SJCRH30 (cell line): ENCODE data around the gene HECW1. TPM values are rescaled to one million over a fixed set of nuclear protein-coding genes. Genes with fewer than 3 reads are reported as not detected.

Experiments
- DNase-seq, 2 experiments: peaks; one replicate each; pipeline ENCODE4 v3.0.0-alpha.2; 2015 to 2020
- H3K27ac ChIP-seq: fragments of 250-450 bp; sonication (Bioruptor Pico); 2 replicates; pipeline ENCODE4 v1.5.1; 2020; ENCODE audit warnings: mild to moderate bottlenecking, moderate library complexity
- H3K27me3 ChIP-seq: fragments of 250-450 bp; sonication (Bioruptor Pico); 2 replicates; pipeline ENCODE4 v1.5.1; 2020; ENCODE audit warnings: mild to moderate bottlenecking, moderate library complexity
- H3K36me3 ChIP-seq: fragments of 250-450 bp; sonication (Bioruptor Pico); 2 replicates; pipeline ENCODE4 v1.5.1; 2020; ENCODE audit warnings: mild to moderate bottlenecking, moderate library complexity
- H3K4me1 ChIP-seq: fragments of 250-450 bp; sonication (Bioruptor Pico); 2 replicates; pipeline ENCODE4 v1.5.1; 2020; ENCODE audit warnings: mild to moderate bottlenecking, moderate library complexity
- H3K4me3 ChIP-seq: fragments of 250-450 bp; sonication (Bioruptor Pico); 2 replicates; pipeline ENCODE4 v1.5.1; 2020; ENCODE audit warnings: mild to moderate bottlenecking, moderate library complexity
- H3K9me3 ChIP-seq: fragments of 250-450 bp; sonication (Bioruptor Pico); replicated peaks from 2 replicates; pipeline ENCODE4 v1.5.1; 2020; ENCODE audit warnings: mild to moderate bottlenecking, moderate library complexity
- total RNA-seq: library from RNA; depleted of rRNA; stranded (reverse); fragments of >200 nt; shearing (Covaris generic); gene quantifications from 2 replicates; pipeline ENCODE4 v1.2.3, GENCODE V29; 2014

The HECW1 gene
- total RNA-seq, 1 experiment from 2014 or later: not detected

DNA sequence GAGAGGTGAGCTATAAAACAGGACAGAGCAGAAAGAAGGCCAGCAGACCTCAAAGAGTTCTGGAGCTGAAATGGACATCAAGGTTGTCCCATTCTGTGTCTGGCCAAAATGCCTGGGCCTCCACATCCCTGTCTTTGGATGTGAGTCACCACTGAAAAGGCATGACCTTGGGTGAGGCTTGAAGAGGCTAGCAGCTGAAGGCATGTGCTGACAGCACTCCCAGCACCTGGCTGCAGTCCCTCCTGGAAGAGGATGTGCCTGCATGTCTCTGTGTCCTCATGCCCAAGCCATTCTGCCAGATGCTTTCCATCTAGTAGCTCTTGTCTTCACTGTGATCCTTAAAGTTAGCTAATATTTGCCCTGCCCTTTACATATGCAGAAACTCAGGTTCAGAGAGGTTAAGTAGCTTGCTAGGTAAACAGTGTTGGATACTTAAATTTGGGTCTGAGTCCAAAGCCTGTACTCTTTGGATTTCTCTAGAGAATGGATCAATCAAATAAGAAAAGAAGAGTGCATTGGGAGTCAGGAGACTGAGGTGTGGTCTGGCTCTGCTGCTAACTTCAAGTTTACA, 35.8 kb downstream of the HECW1 start:
- Histone ChIP-seq H3K27me3 (no peaks in the 10 kb centered on the region; the same call in 1 of the 2 replicates), H3K9me3 (no peaks in the 10 kb centered on the region), H3K4me3 (no peak overlapping the region), H3K27ac (no peak overlapping the region), H3K36me3 (no peaks in the 10 kb centered on the region), H3K4me1 (no peaks in the 10 kb centered on the region)
- peak in 1 of 2 experiments; percentile 3 for DNase-seq

DNA sequence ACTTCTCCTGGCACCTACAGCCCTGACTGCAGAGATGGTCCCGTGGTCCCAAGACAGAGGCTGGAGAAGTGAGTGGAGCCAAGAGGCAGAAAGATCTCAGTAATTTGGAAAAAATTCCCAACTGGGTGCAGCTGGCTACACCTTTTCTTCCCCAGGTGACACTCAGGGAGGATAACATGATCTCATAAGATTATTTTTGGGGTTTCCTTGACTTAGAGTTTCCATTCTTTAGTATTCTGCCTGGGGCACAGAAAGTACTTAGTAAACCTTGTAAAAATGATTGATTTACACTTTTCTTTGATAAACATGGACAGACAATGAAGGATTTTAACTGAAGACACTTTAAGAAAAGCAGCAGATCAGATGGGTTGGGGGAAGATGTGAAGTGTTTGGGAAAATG, 38.6 kb downstream of the HECW1 start:
- H3K27ac ChIP-seq: no peak overlapping the region
- no peaks in the 10 kb centered on the region; the same call in 1 of the 2 replicates for H3K27me3 ChIP-seq
- no peak overlapping the region for H3K4me3 ChIP-seq

GRCh38 chr7:43152696-43153095, 40.2 kb downstream of the HECW1 start:
- Histone ChIP-seq H3K4me3 (no peak overlapping the region), H3K27me3 (no peaks in the 10 kb centered on the region; the same call in 1 of the 2 replicates), H3K36me3 (no peaks in the 10 kb centered on the region), H3K9me3 (no peaks in the 10 kb centered on the region), H3K4me1 (no peaks in the 10 kb centered on the region), H3K27ac (no peak overlapping the region)
- no peak for DNase-seq

More for the DNA sequence above, 38.6 kb downstream of the HECW1 start:
- H3K36me3 ChIP-seq: no peaks in the 10 kb centered on the region
- no peaks in the 10 kb centered on the region for H3K4me1 ChIP-seq
- no peaks in the 10 kb centered on the region for H3K9me3 ChIP-seq
- no peak for DNase-seq

GRCh38 chr7:43155636-43156035, 43.2 kb downstream of the HECW1 start:
- no peak overlapping the region for H3K4me3 ChIP-seq
- H3K4me1 ChIP-seq: no peaks in the 10 kb centered on the region
- no peak for DNase-seq
- no peaks in the 10 kb centered on the region; the same call in 1 of the 2 replicates for H3K27me3 ChIP-seq
- H3K27ac ChIP-seq: no peak overlapping the region
- no peaks in the 10 kb centered on the region for H3K9me3 ChIP-seq
- H3K36me3 ChIP-seq: no peaks in the 10 kb centered on the region

DNA sequence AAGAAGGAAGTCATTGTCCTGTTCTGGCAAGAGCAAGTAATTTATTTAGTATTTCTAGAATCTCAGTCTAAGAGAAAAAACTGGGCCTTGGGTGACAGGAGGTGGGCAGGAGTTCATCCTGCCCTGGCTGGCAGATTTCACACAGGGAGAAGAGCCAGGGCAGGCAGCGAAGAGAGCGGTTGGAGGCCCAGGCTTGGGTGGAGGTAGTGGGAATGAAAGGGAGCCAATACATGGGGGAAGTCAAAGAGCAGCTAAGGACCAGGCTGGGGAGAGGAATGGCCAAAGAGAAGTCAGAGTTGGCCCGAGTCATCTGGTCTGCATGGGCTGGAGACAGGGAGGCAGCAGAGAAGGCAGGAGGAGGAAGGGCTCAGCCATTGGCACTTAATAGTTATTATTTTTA, 51.4 kb downstream of the HECW1 start:
- DNase-seq: no peak
- H3K27me3 ChIP-seq: no peaks in the 10 kb centered on the region
- no peaks in the 10 kb centered on the region for H3K9me3 ChIP-seq
- no peak overlapping the region for H3K4me3 ChIP-seq
- no peaks in the 10 kb centered on the region for H3K36me3 ChIP-seq
- H3K27ac ChIP-seq: no peak overlapping the region
- no peaks in the 10 kb centered on the region for H3K4me1 ChIP-seq

- H3K4me3 ChIP-seq: no peak overlapping the region
- no peaks in the 10 kb centered on the region for H3K27me3 ChIP-seq
- H3K27ac ChIP-seq: no peak overlapping the region
- H3K9me3 ChIP-seq: no peaks in the 10 kb centered on the region
- DNase-seq: no peak
- H3K4me1 ChIP-seq: no peaks in the 10 kb centered on the region
- H3K36me3 ChIP-seq: no peaks in the 10 kb centered on the region
Measured at GRCh38 chr7:43164757-43165156, 52.3 kb downstream of the HECW1 start.

GRCh38 chr7:43166686-43167085, 54.2 kb downstream of the HECW1 start:
- Histone ChIP-seq H3K4me1 (no peaks in the 10 kb centered on the region), H3K4me3 (no peak overlapping the region), H3K36me3 (no peaks in the 10 kb centered on the region), H3K27ac (no peak overlapping the region), H3K9me3 (no peaks in the 10 kb centered on the region), H3K27me3 (no peaks in the 10 kb centered on the region)
- no peak for DNase-seq

GRCh38 chr7:43169076-43169475, 56.6 kb downstream of the HECW1 start:
- H3K9me3 ChIP-seq: no peaks in the 10 kb centered on the region
- H3K27me3 ChIP-seq: no peaks in the 10 kb centered on the region
- H3K4me3 ChIP-seq: no peak overlapping the region
- H3K4me1 ChIP-seq: no peaks in the 10 kb centered on the region
- no peaks in the 10 kb centered on the region for H3K36me3 ChIP-seq
- DNase-seq: no peak
- no peak overlapping the region for H3K27ac ChIP-seq

- no peaks in the 10 kb centered on the region for H3K36me3 ChIP-seq
- no peaks in the 10 kb centered on the region for H3K27me3 ChIP-seq
- H3K27ac ChIP-seq: no peak overlapping the region
- DNase-seq: no peak
- no peaks in the 10 kb centered on the region for H3K9me3 ChIP-seq
- no peak overlapping the region for H3K4me3 ChIP-seq
- no peaks in the 10 kb centered on the region for H3K4me1 ChIP-seq
Measured at GRCh38 chr7:43170571-43170970, 58.1 kb downstream of the HECW1 start.

DNA sequence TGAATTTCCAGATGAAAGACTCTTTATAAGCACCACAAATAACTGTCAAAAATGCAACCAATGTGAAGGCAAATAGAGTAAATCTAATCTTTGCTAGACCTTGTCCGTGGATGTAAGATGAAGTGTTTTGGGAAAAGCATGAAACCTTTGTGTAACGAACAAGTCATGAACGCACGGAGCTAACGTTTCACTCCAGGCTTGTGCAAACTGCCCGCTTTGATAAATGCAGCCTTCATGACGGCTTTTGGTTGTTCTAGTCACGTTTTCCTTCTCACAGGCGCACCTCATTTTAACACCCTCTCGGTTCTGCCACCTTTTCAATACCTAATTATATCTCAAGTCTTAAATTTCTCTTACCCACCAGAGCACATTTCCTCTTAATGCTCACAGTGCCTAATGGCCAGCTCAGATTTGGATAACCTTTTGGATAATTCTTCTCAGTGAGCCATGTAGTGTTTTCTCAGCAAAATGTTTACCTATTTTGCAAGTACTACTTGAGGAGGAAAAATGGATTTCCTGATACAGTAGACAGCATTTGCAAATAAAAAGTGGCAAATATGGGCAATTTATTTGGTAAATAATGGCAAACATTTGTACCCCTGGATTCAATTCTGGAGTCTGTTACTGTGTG, 63.2 kb downstream of the HECW1 start:
- no peak overlapping the region for H3K27ac ChIP-seq

GRCh38 chr7:43179393-43179792, 66.9 kb downstream of the HECW1 start:
- no peaks in the 10 kb centered on the region for H3K9me3 ChIP-seq
- no peak overlapping the region for H3K27ac ChIP-seq
- DNase-seq: no peak
- no peaks in the 10 kb centered on the region for H3K4me1 ChIP-seq
- no peaks in the 10 kb centered on the region for H3K36me3 ChIP-seq
- H3K27me3 ChIP-seq: no peaks in the 10 kb centered on the region
- no peak overlapping the region for H3K4me3 ChIP-seq

More for the DNA sequence above, 63.2 kb downstream of the HECW1 start:
- no peaks in the 10 kb centered on the region for H3K9me3 ChIP-seq
- no peaks in the 10 kb centered on the region for H3K36me3 ChIP-seq
- no peak overlapping the region for H3K4me3 ChIP-seq
- no peaks in the 10 kb centered on the region for H3K27me3 ChIP-seq
- no peak for DNase-seq
- H3K4me1 ChIP-seq: no peaks in the 10 kb centered on the region

DNA sequence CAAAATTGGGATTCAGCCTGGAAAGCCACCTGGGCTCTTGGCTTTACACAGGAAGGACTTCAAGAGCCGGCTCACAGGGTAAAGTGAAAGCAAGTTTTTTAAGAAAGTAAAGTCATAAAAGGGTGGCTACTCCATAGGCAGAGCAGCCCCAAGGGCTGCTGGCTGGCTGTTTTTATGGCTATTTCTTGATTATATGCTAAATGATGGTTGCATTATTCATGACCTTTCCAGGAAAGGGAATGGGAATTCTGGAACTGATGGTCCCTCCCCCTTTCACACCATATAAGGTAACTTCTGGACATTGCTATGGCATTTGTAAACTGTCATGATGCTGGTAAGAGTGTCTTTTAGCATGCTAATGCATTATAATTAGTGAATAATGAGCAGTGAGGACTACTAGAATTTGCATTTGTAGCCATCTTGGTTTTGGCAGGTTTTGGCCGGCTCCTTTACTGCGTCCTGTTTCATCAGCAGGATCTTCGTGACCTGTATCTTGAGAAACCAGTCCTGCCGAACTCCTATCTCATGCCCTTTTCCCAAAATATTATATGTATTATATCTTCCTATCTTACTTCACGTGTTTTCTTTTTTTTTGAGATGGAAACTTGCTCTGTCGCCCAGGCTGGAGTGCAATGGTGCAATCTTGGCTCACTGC, 80.5 kb downstream of the HECW1 start:
- no peaks in the 10 kb centered on the region for H3K9me3 ChIP-seq
- H3K27me3 ChIP-seq: peaks cover 12% of the 10 kb centered on the region
- H3K27ac ChIP-seq: no peak overlapping the region
- DNase-seq: no peak
- no peak overlapping the region for H3K4me3 ChIP-seq
- no peaks in the 10 kb centered on the region for H3K4me1 ChIP-seq
- H3K36me3 ChIP-seq: no peaks in the 10 kb centered on the region

- H3K4me1 ChIP-seq: no peaks in the 10 kb centered on the region
- no peaks in the 10 kb centered on the region for H3K9me3 ChIP-seq
- no peak overlapping the region for H3K4me3 ChIP-seq
- no peaks in the 10 kb centered on the region for H3K36me3 ChIP-seq
- H3K27ac ChIP-seq: no peak overlapping the region
- peaks cover 12% of the 10 kb centered on the region for H3K27me3 ChIP-seq
- no peak for DNase-seq
Measured at GRCh38 chr7:43193893-43194292, 81.4 kb downstream of the HECW1 start.

GRCh38 chr7:43195256-43195655, 82.8 kb downstream of the HECW1 start:
- H3K27me3 ChIP-seq: peaks cover 12% of the 10 kb centered on the region
- no peaks in the 10 kb centered on the region for H3K4me1 ChIP-seq
- DNase-seq: no peak
- H3K27ac ChIP-seq: no peak overlapping the region
- H3K36me3 ChIP-seq: no peaks in the 10 kb centered on the region
- H3K9me3 ChIP-seq: no peaks in the 10 kb centered on the region
- no peak overlapping the region for H3K4me3 ChIP-seq

GRCh38 chr7:43195768-43196167, 83.3 kb downstream of the HECW1 start:
- Histone ChIP-seq H3K4me1 (no peaks in the 10 kb centered on the region), H3K4me3 (no peak overlapping the region), H3K9me3 (no peaks in the 10 kb centered on the region), H3K27me3 (peaks cover 17% of the 10 kb centered on the region), H3K27ac (no peak overlapping the region), H3K36me3 (no peaks in the 10 kb centered on the region)
- no peak for DNase-seq
